Breast epithelium (tissue), 3 donors: ENCODE results near the gene TGIF1.

ENCODE experiments used
- CTCF ChIP-seq, 3 donors: fragments of 450-650 bp; IDR thresholded peaks; one replicate each; pipeline ENCODE4 v1.5.1; 2016 to 2017; ENCODE audit warnings: antibody characterized with exemption in 3 of 3, mild to moderate bottlenecking in 3 of 3, moderate library complexity in 3 of 3
- POLR2AphosphoS5 ChIP-seq, 3 donors: sonication (generic); formaldehyde crosslinking; IDR thresholded peaks; one replicate each; pipeline ENCODE4 v1.6.1; 2017; ENCODE audit warnings: antibody characterized with exemption in 3 of 3

- TF ChIP-seq CTCF (IDR thresholded peaks at IDR 0.05) (no peak), POLR2AphosphoS5 (IDR thresholded peaks at IDR 0.05) (no peak)
Observed at GRCh38 chr18:3460823-3461398, 10.9 kb downstream of the TGIF1 start.
